Liver (tissue), 9 donors: Measurements from ENCODE around the gene KIAA1755. TPM values are rescaled to one million over a fixed set of nuclear protein-coding genes. Genes with fewer than 3 reads are reported as not detected.
A peak's percentile ranks its signal among the peaks of the same experiment; 100 is the strongest.

ENCODE experiments used
- DNase-seq: peaks from one replicate; pipeline ENCODE4 v3.0.0-alpha.2; 2017; ENCODE audit warnings: low spot score
- H3K27ac ChIP-seq, 2 donors: one replicate each; pipeline ENCODE4 v1.7.0; 2013; ENCODE audit warnings: inconsistent platforms in 2 of 2, low read length in 2 of 2, control low read depth in 1 of 2, low read depth in 1 of 2, mild to moderate bottlenecking in 1 of 2
- H3K27me3 ChIP-seq, 4 donors: one replicate each; pipeline versions ENCODE4 v1.6.1 to v1.7.0; 2013; ENCODE audit warnings: low read length in 3 of 4, inconsistent platforms in 1 of 4, mild to moderate bottlenecking in 1 of 4, moderate library complexity in 1 of 4; ENCODE audit not compliant: control insufficient read depth in 4 of 4, insufficient read depth in 4 of 4
- H3K36me3 ChIP-seq, 4 donors: one replicate each; pipeline versions ENCODE4 v1.6.1 to v1.7.0; 2013; ENCODE audit warnings: low read length in 3 of 4, mild to moderate bottlenecking in 3 of 4, low read depth in 1 of 4, moderate library complexity in 1 of 4; ENCODE audit not compliant: control insufficient read depth in 4 of 4, insufficient read depth in 3 of 4
- H3K4me1 ChIP-seq, 4 donors: one replicate each; pipeline versions ENCODE4 v1.6.1 to v1.7.0; 2013; ENCODE audit warnings: low read length in 3 of 4, mild to moderate bottlenecking in 3 of 4, moderate library complexity in 1 of 4; ENCODE audit not compliant: control insufficient read depth in 4 of 4, insufficient read depth in 4 of 4
- H3K4me3 ChIP-seq, 3 donors: one replicate each; pipeline versions ENCODE4 v1.6.1 to v1.7.0; 2013; ENCODE audit warnings: low read length in 3 of 3, control low read depth in 1 of 3, low read depth in 1 of 3, mild to moderate bottlenecking in 1 of 3
- H3K9ac ChIP-seq, 2 donors: one replicate each; pipeline ENCODE4 v1.7.0; 2013; ENCODE audit warnings: low read length in 2 of 2, mild to moderate bottlenecking in 2 of 2, moderate library complexity in 2 of 2, control low read depth in 1 of 2, low read depth in 1 of 2
- H3K9me3 ChIP-seq, 4 donors: one replicate each; pipeline versions ENCODE4 v1.6.1 to v1.7.0; 2013; ENCODE audit warnings: low read length in 3 of 4; ENCODE audit not compliant: control insufficient read depth in 4 of 4
- ATF3 ChIP-seq: IDR thresholded peaks from 2 replicates; pipeline ENCODE4 v1.6.1; 2016; ENCODE audit warnings: antibody characterized with exemption
- EGR1 ChIP-seq, 2 donors: IDR thresholded peaks; 2 replicates each; pipeline ENCODE4 v1.6.1; 2016 to 2018; ENCODE audit warnings: antibody characterized with exemption in 2 of 2, low read depth in 2 of 2
- FOXA1 ChIP-seq: IDR thresholded peaks from 2 replicates; pipeline ENCODE4 v1.6.1; 2016; ENCODE audit warnings: antibody characterized with exemption
- FOXA2 ChIP-seq: IDR thresholded peaks from 2 replicates; pipeline ENCODE4 v1.6.1; 2016; ENCODE audit warnings: antibody characterized with exemption
- HNF4A ChIP-seq, 2 donors: conservative IDR thresholded peaks; 2 replicates each; pipeline ENCODE4 v1.6.1; 2016; ENCODE audit warnings: antibody characterized with exemption in 2 of 2, mild to moderate bottlenecking in 2 of 2
- HNF4G ChIP-seq: IDR thresholded peaks from 2 replicates; pipeline ENCODE4 v1.6.1; 2016; ENCODE audit warnings: antibody characterized with exemption
- JUND ChIP-seq, 2 donors: IDR thresholded peaks; 2 replicates each; pipeline ENCODE4 v1.6.1; 2016; ENCODE audit warnings: antibody characterized with exemption in 2 of 2
- NR2F2 ChIP-seq: IDR thresholded peaks from 2 replicates; pipeline ENCODE4 v1.6.1; 2016; ENCODE audit warnings: antibody characterized with exemption
- RAD21 ChIP-seq, 2 donors: IDR thresholded peaks; 2 replicates each; pipeline ENCODE4 v1.6.1; 2016; ENCODE audit warnings: antibody characterized with exemption in 2 of 2, mild to moderate bottlenecking in 2 of 2
- RXRA ChIP-seq, 2 donors: IDR thresholded peaks; 2 replicates each; pipeline ENCODE4 v1.6.1; 2017 to 2018; ENCODE audit warnings: antibody characterized with exemption in 2 of 2, mild to moderate bottlenecking in 1 of 2
- SP1 ChIP-seq: IDR thresholded peaks from 2 replicates; pipeline ENCODE4 v1.6.1; 2018; ENCODE audit warnings: antibody characterized with exemption, mild to moderate bottlenecking
- TAF1 ChIP-seq: conservative IDR thresholded peaks from 2 replicates; pipeline ENCODE4 v1.6.1; 2016; ENCODE audit warnings: antibody characterized with exemption, mild to moderate bottlenecking
- YY1 ChIP-seq: IDR thresholded peaks from 2 replicates; pipeline ENCODE4 v1.6.1; 2016; ENCODE audit warnings: antibody characterized with exemption, mild to moderate bottlenecking
- WGBS: extraction: QIAGEN DNeasy Blood & Tissue Kit; methylation state at CpG from one replicate; pipeline ENCODE4 v1.1.7; 2013; 5-methylcytosine and 5-hydroxymethylcytosine counted together
- polyA plus RNA-seq, 2 donors: library from polyadenylated mRNA; stranded (reverse) in 1 of 2; unstranded in 1 of 2; fragments of 200-250 nt in 1 of 2; fragments of >200 nt in 1 of 2; fragmentation: Nextera tagmentation in 1 of 2; extraction: Ambion mirVana in 1 of 2; gene quantifications; one replicate each; pipeline versions ENCODE4 v1.2.1 to v1.2.3, GENCODE V29; 2013 to 2015
- total RNA-seq, 2 donors: library from RNA; depleted of rRNA; stranded (reverse); fragments of >200 nt; gene quantifications; one replicate each; pipeline ENCODE4 v1.2.3, GENCODE V29; 2014
- TF ChIP-seq, protein P1 (sequence below): fragments of 150-350 bp; IDR thresholded peaks from 2 replicates; pipeline ENCODE4 v1.5.1; 2017; ENCODE audit warnings: improper control_type of control experiment, low read depth, low read length; ENCODE audit not compliant: missing input control
- TF ChIP-seq, protein P2 (sequence below): IDR thresholded peaks from 2 replicates; pipeline ENCODE4 v1.6.1; 2016; ENCODE audit warnings: antibody characterized with exemption, mild to moderate bottlenecking
- TF ChIP-seq, protein P3 (sequence below): IDR thresholded peaks from 2 replicates; pipeline ENCODE4 v1.6.1; 2016; ENCODE audit warnings: antibody characterized with exemption
- donor health status: healthy.
- donor health status: healthy.
- donor health status: healthy.
- donor health status: healthy.
- donor health status: healthy.

KIAA1755 gene
- total and polyA plus RNA-seq, 4 donors: 0.09 to 1.4 (median 0.81) TPM

DNA sequence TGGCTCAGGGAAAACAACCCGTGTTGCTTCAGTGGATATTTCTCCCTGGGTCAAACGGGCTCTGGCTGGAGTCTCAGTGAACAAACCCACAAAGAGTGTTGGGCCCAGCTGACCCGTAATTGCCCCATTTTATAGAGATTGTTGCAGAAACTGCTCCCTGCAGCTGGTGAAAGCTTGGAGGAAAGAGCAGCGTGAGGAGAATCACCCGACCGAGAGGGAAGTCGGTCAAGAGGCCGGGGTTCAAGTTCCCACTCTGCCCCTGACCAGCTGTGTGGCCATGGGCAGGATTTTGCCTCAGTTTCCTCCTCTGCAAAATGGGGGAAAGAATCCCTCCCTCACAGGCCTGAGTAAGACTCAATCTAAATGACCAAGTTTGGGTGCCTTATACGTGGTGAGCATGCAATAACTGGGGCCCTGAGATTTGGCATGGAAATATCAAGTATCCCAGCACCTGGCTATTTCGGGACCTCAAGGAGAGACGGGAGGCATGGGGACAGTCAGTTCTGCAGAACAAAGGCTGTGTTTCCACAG lies 93.8 kb downstream of the KIAA1755 start (continued):
- TF ChIP-seq, protein P1, sequence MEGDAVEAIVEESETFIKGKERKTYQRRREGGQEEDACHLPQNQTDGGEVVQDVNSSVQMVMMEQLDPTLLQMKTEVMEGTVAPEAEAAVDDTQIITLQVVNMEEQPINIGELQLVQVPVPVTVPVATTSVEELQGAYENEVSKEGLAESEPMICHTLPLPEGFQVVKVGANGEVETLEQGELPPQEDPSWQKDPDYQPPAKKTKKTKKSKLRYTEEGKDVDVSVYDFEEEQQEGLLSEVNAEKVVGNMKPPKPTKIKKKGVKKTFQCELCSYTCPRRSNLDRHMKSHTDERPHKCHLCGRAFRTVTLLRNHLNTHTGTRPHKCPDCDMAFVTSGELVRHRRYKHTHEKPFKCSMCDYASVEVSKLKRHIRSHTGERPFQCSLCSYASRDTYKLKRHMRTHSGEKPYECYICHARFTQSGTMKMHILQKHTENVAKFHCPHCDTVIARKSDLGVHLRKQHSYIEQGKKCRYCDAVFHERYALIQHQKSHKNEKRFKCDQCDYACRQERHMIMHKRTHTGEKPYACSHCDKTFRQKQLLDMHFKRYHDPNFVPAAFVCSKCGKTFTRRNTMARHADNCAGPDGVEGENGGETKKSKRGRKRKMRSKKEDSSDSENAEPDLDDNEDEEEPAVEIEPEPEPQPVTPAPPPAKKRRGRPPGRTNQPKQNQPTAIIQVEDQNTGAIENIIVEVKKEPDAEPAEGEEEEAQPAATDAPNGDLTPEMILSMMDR: no peak

- H3K9ac ChIP-seq: no peak overlapping the region
- no peak for TF ChIP-seq RAD21 (IDR thresholded peaks at IDR 0.05)
- H3K4me3 ChIP-seq: no peak overlapping the region
These were observed 94.4 kb downstream of the KIAA1755 start for GRCh38 chr20:38165966-38166702.

GRCh38 chr20:38165089-38165965 lies 95.2 kb downstream of the KIAA1755 start, which contains the start of gene TGM2:
Gene TGM2 (minus strand): TSS chr20:38165270. CDS start chr20:38165198, 72 bp downstream.
- H3K27me3 ChIP-seq: no peaks in the 10 kb centered on the region
- TF ChIP-seq FOXA1 (no peak), HNF4A (conservative IDR thresholded peaks at IDR 0.05) (peak in 1 of 2 donors; percentile 11), FOXA2 (no peak), NR2F2 (peak; percentile 39), TAF1 (no peak), RXRA (IDR thresholded peaks at IDR 0.05) (peak in 1 of 2 donors; percentile 24), SP1 (peak; percentile 39), HNF4G (no peak), YY1 (peak; percentile 28), EGR1 (IDR thresholded peaks at IDR 0.05; ENCODE audit: low read depth in 2 of 2) (peak in 1 of 2 donors; percentile 74), JUND (IDR thresholded peaks at IDR 0.05) (no peak), ATF3 (no peak), RAD21 (IDR thresholded peaks at IDR 0.05) (peak; percentile 87 to 90)
- TF ChIP-seq, protein P2, sequence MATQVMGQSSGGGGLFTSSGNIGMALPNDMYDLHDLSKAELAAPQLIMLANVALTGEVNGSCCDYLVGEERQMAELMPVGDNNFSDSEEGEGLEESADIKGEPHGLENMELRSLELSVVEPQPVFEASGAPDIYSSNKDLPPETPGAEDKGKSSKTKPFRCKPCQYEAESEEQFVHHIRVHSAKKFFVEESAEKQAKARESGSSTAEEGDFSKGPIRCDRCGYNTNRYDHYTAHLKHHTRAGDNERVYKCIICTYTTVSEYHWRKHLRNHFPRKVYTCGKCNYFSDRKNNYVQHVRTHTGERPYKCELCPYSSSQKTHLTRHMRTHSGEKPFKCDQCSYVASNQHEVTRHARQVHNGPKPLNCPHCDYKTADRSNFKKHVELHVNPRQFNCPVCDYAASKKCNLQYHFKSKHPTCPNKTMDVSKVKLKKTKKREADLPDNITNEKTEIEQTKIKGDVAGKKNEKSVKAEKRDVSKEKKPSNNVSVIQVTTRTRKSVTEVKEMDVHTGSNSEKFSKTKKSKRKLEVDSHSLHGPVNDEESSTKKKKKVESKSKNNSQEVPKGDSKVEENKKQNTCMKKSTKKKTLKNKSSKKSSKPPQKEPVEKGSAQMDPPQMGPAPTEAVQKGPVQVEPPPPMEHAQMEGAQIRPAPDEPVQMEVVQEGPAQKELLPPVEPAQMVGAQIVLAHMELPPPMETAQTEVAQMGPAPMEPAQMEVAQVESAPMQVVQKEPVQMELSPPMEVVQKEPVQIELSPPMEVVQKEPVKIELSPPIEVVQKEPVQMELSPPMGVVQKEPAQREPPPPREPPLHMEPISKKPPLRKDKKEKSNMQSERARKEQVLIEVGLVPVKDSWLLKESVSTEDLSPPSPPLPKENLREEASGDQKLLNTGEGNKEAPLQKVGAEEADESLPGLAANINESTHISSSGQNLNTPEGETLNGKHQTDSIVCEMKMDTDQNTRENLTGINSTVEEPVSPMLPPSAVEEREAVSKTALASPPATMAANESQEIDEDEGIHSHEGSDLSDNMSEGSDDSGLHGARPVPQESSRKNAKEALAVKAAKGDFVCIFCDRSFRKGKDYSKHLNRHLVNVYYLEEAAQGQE: peak; percentile 92
- TF ChIP-seq, protein P1: peak; percentile 95
- TF ChIP-seq, protein P3, sequence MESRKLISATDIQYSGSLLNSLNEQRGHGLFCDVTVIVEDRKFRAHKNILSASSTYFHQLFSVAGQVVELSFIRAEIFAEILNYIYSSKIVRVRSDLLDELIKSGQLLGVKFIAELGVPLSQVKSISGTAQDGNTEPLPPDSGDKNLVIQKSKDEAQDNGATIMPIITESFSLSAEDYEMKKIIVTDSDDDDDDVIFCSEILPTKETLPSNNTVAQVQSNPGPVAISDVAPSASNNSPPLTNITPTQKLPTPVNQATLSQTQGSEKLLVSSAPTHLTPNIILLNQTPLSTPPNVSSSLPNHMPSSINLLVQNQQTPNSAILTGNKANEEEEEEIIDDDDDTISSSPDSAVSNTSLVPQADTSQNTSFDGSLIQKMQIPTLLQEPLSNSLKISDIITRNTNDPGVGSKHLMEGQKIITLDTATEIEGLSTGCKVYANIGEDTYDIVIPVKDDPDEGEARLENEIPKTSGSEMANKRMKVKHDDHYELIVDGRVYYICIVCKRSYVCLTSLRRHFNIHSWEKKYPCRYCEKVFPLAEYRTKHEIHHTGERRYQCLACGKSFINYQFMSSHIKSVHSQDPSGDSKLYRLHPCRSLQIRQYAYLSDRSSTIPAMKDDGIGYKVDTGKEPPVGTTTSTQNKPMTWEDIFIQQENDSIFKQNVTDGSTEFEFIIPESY: no peak
- H3K9me3 ChIP-seq: no peaks in the 10 kb centered on the region
- H3K4me3 ChIP-seq: peak within 1 kb of the TSS; percentile 66 to 98 (median 71)
- peak within 1 kb of the TSS; percentile 69 to 79 for H3K27ac ChIP-seq
- peak within 1 kb of the TSS; percentile 51 to 80 for H3K9ac ChIP-seq
- H3K4me1 ChIP-seq: peaks cover 7 to 74% (median 47%) of the 10 kb centered on the region in 4 donors
- 11% methylated on average over 46 of the region's 46 CpGs for WGBS
- DNase-seq: peak; percentile 91
- H3K36me3 ChIP-seq: peaks cover 2 to 17% (median 5%) of the 10 kb centered on the region in 4 donors

More at GRCh38 chr20:38165966-38166702, 94.4 kb downstream of the KIAA1755 start:
- DNase-seq: no peak
- H3K27me3 ChIP-seq: no peaks in the 10 kb centered on the region
- no peaks in the 10 kb centered on the region for H3K9me3 ChIP-seq
- H3K36me3 ChIP-seq: peaks cover 0 to 9% (median 0%) of the 10 kb centered on the region in 4 donors
- H3K27ac ChIP-seq: no peak overlapping the region
- peaks cover 7 to 66% (median 42%) of the 10 kb centered on the region in 4 donors for H3K4me1 ChIP-seq
- 91% methylated on average over 11 of the region's 11 CpGs for WGBS
